ENCODE measurements around the gene GSKIP.
"Not testable (repeated sequence)": the region's sequence is repeated elsewhere in the genome, so short reads cannot be mapped to it uniquely, and the experiment has no call there.

The GSKIP gene

GRCh38 chr14:96362965-96363750, at the start of gene GSKIP, which contains the start of gene ATG2B:
Gene GSKIP (plus strand): TSS chr14:96363526. CDS start chr14:96382248, 18,722 bp downstream.
Gene ATG2B (minus strand): TSS chr14:96363341. CDS start chr14:96362976, 365 bp downstream.
- peak; percentile 94 for DNase-seq

GRCh38 chr14:96316087-96316486, 47.2 kb upstream of the GSKIP start:
- no peak for DNase-seq

- no peak for DNase-seq
These were observed 44.5 kb upstream of the GSKIP start for GRCh38 chr14:96318836-96319235.

GRCh38 chr14:96320605-96321004, 42.7 kb upstream of the GSKIP start:
- no peak for DNase-seq

GRCh38 chr14:96324219-96324618, 39.1 kb upstream of the GSKIP start:
- no peak for DNase-seq

GRCh38 chr14:96338551-96338950, 24.8 kb upstream of the GSKIP start:
- no peak for DNase-seq

- DNase-seq: no peak
These were observed 22.0 kb upstream of the GSKIP start for GRCh38 chr14:96341323-96341722.

GRCh38 chr14:96345669-96346068, 17.7 kb upstream of the GSKIP start:
- DNase-seq: no peak

GRCh38 chr14:96347957-96348356, 15.4 kb upstream of the GSKIP start:
- DNase-seq: not testable (repeated sequence)

GRCh38 chr14:96349286-96350075, 13.8 kb upstream of the GSKIP start:
- no peak for DNase-seq

GRCh38 chr14:96351986-96352385, 11.3 kb upstream of the GSKIP start:
- DNase-seq: no peak

GRCh38 chr14:96352708-96353107, 10.6 kb upstream of the GSKIP start:
- no peak for DNase-seq

- no peak for DNase-seq
These were observed 9.1 kb upstream of the GSKIP start for GRCh38 chr14:96354246-96354645.

- DNase-seq: no peak
These were observed 6.1 kb upstream of the GSKIP start for GRCh38 chr14:96357216-96357615.

- DNase-seq: no peak
These were observed 3.4 kb upstream of the GSKIP start for GRCh38 chr14:96359959-96360358.

GRCh38 chr14:96362071-96362964, 1.0 kb upstream of the GSKIP start:
- peak; percentile 50 for DNase-seq

- DNase-seq: no peak
These were observed 518 bp downstream of the GSKIP start for GRCh38 chr14:96363751-96364336.

GRCh38 chr14:96364962-96365361, 1.6 kb downstream of the GSKIP start:
- DNase-seq: no peak

- no peak for DNase-seq
These were observed 5.2 kb downstream of the GSKIP start for GRCh38 chr14:96368534-96368933.

GRCh38 chr14:96370528-96370927, 7.2 kb downstream of the GSKIP start:
- DNase-seq: no peak

GRCh38 chr14:96373538-96373937, 10.2 kb downstream of the GSKIP start:
- DNase-seq: no peak

- DNase-seq: no peak
These were observed 12.8 kb downstream of the GSKIP start for GRCh38 chr14:96376093-96376492.

- DNase-seq: no peak
These were observed 17.4 kb downstream of the GSKIP start for GRCh38 chr14:96380735-96381134.
